ENCODE results near the gene PIEZO2.

PIEZO2 gene

GRCh38 chr18:10895976-10896375, 253.4 kb downstream of the PIEZO2 start:
- no peaks in the 10 kb centered on the region for H3K9me3 ChIP-seq
- no peak overlapping the region for H3K9ac ChIP-seq
- no peaks in the 10 kb centered on the region for H3K27me3 ChIP-seq
- no peaks in the 10 kb centered on the region for H4K20me1 ChIP-seq
- H3K4me2 ChIP-seq = peak overlapping the region; percentile 71
- H3K4me3 ChIP-seq = no peak overlapping the region
- no peaks in the 10 kb centered on the region for H3K36me3 ChIP-seq
- peaks cover 42% of the 10 kb centered on the region for H3K4me1 ChIP-seq
- no peak overlapping the region for H3K27ac ChIP-seq
- no peak for TF ChIP-seq Cebpa-rat (IDR thresholded peaks at IDR 0.05)

GRCh38 chr18:10894501-10894900, 254.9 kb downstream of the PIEZO2 start:
- Histone ChIP-seq H3K27me3 (no peaks in the 10 kb centered on the region), H3K27ac (no peak overlapping the region), H3K36me3 (no peaks in the 10 kb centered on the region), H3K9me3 (no peaks in the 10 kb centered on the region), H3K9ac (no peak overlapping the region), H3K4me2 (no peak overlapping the region), H4K20me1 (no peaks in the 10 kb centered on the region), H3K4me3 (no peak overlapping the region), H3K4me1 (peaks cover 42% of the 10 kb centered on the region)
- TF ChIP-seq Cebpa-rat (IDR thresholded peaks at IDR 0.05) = no peak

- Histone ChIP-seq H4K20me1 (no peaks in the 10 kb centered on the region), H3K27me3 (no peaks in the 10 kb centered on the region), H3K9ac (no peak overlapping the region), H3K4me2 (no peak overlapping the region), H3K4me3 (no peak overlapping the region), H3K36me3 (no peaks in the 10 kb centered on the region), H3K27ac (no peak overlapping the region), H3K4me1 (peaks cover 39% of the 10 kb centered on the region), H3K9me3 (no peaks in the 10 kb centered on the region)
- TF ChIP-seq Cebpa-rat (IDR thresholded peaks at IDR 0.05) = no peak
Measured at GRCh38 chr18:10893761-10894160, 255.6 kb downstream of the PIEZO2 start.

GRCh38 chr18:10893196-10893595, 256.2 kb downstream of the PIEZO2 start:
- Histone ChIP-seq H3K27ac (no peak overlapping the region), H3K27me3 (no peaks in the 10 kb centered on the region)

GRCh38 chr18:10892786-10893185, 256.6 kb downstream of the PIEZO2 start:
- H3K36me3 ChIP-seq = no peaks in the 10 kb centered on the region
- H4K20me1 ChIP-seq = no peaks in the 10 kb centered on the region
- H3K9ac ChIP-seq = no peak overlapping the region
- no peaks in the 10 kb centered on the region for H3K9me3 ChIP-seq
- no peaks in the 10 kb centered on the region for H3K27me3 ChIP-seq
- no peak overlapping the region for H3K4me2 ChIP-seq
- no peak overlapping the region for H3K4me3 ChIP-seq
- TF ChIP-seq Cebpa-rat (IDR thresholded peaks at IDR 0.05) = no peak
- peaks cover 29% of the 10 kb centered on the region for H3K4me1 ChIP-seq
- H3K27ac ChIP-seq = no peak overlapping the region

More at GRCh38 chr18:10893196-10893595, 256.2 kb downstream of the PIEZO2 start:
- Histone ChIP-seq H3K9ac (no peak overlapping the region), H3K4me3 (no peak overlapping the region), H3K4me2 (no peak overlapping the region), H3K36me3 (no peaks in the 10 kb centered on the region), H3K9me3 (no peaks in the 10 kb centered on the region), H4K20me1 (no peaks in the 10 kb centered on the region), H3K4me1 (peaks cover 33% of the 10 kb centered on the region)
- no peak for TF ChIP-seq Cebpa-rat (IDR thresholded peaks at IDR 0.05)

GRCh38 chr18:10890022-10890421, 259.3 kb downstream of the PIEZO2 start:
- no peak overlapping the region for H3K9ac ChIP-seq
- H3K4me2 ChIP-seq = no peak overlapping the region
- H3K9me3 ChIP-seq = no peaks in the 10 kb centered on the region
- TF ChIP-seq Cebpa-rat (IDR thresholded peaks at IDR 0.05) = no peak
- H3K4me3 ChIP-seq = no peak overlapping the region
- H3K27ac ChIP-seq = no peak overlapping the region
- no peaks in the 10 kb centered on the region for H4K20me1 ChIP-seq
- H3K4me1 ChIP-seq = 0 out of 2 replicates have a peak, but pooled peaks cover 11% of the 10 kb centered on the region
- H3K36me3 ChIP-seq = no peaks in the 10 kb centered on the region
- no peaks in the 10 kb centered on the region for H3K27me3 ChIP-seq

GRCh38 chr18:10878703-10879102, 270.7 kb downstream of the PIEZO2 start:
- no peaks in the 10 kb centered on the region for H3K4me1 ChIP-seq
- H3K27me3 ChIP-seq = no peaks in the 10 kb centered on the region
- H3K9ac ChIP-seq = no peak overlapping the region
- no peak for TF ChIP-seq Cebpa-rat (IDR thresholded peaks at IDR 0.05)
- no peak overlapping the region for H3K4me2 ChIP-seq
- H4K20me1 ChIP-seq = no peaks in the 10 kb centered on the region
- H3K36me3 ChIP-seq = no peaks in the 10 kb centered on the region
- H3K9me3 ChIP-seq = no peaks in the 10 kb centered on the region
- H3K4me3 ChIP-seq = no peak overlapping the region
- H3K27ac ChIP-seq = no peak overlapping the region

GRCh38 chr18:10877987-10878386, 271.4 kb downstream of the PIEZO2 start:
- H3K36me3 ChIP-seq = no peaks in the 10 kb centered on the region
- H3K4me1 ChIP-seq = no peaks in the 10 kb centered on the region
- no peaks in the 10 kb centered on the region for H3K9me3 ChIP-seq
- H3K9ac ChIP-seq = no peak overlapping the region
- no peak for TF ChIP-seq Cebpa-rat (IDR thresholded peaks at IDR 0.05)
- H3K4me3 ChIP-seq = no peak overlapping the region
- H3K27me3 ChIP-seq = no peaks in the 10 kb centered on the region
- H3K27ac ChIP-seq = no peak overlapping the region
- H3K4me2 ChIP-seq = no peak overlapping the region
- H4K20me1 ChIP-seq = no peaks in the 10 kb centered on the region

- H3K9ac ChIP-seq = no peak overlapping the region
- no peaks in the 10 kb centered on the region for H3K27me3 ChIP-seq
- H3K4me1 ChIP-seq = no peaks in the 10 kb centered on the region
- no peaks in the 10 kb centered on the region for H3K9me3 ChIP-seq
- no peak overlapping the region for H3K27ac ChIP-seq
- H3K4me2 ChIP-seq = no peak overlapping the region
- no peak overlapping the region for H3K4me3 ChIP-seq
- H4K20me1 ChIP-seq = no peaks in the 10 kb centered on the region
- TF ChIP-seq Cebpa-rat (IDR thresholded peaks at IDR 0.05) = no peak
- H3K36me3 ChIP-seq = no peaks in the 10 kb centered on the region
Measured at GRCh38 chr18:10875811-10876210, 273.6 kb downstream of the PIEZO2 start.

GRCh38 chr18:10872304-10872703, 277.1 kb downstream of the PIEZO2 start:
- H3K27ac ChIP-seq = no peak overlapping the region
- no peaks in the 10 kb centered on the region for H3K4me1 ChIP-seq
- H3K27me3 ChIP-seq = no peaks in the 10 kb centered on the region
- H3K9me3 ChIP-seq = no peaks in the 10 kb centered on the region
- H3K4me2 ChIP-seq = no peak overlapping the region
- no peak for TF ChIP-seq Cebpa-rat (IDR thresholded peaks at IDR 0.05)
- H3K36me3 ChIP-seq = no peaks in the 10 kb centered on the region
- no peaks in the 10 kb centered on the region for H4K20me1 ChIP-seq
- H3K9ac ChIP-seq = no peak overlapping the region
- H3K4me3 ChIP-seq = no peak overlapping the region

GRCh38 chr18:10864722-10865121, 284.6 kb downstream of the PIEZO2 start:
- Histone ChIP-seq H3K27me3 (no peaks in the 10 kb centered on the region), H3K9ac (no peak overlapping the region), H3K36me3 (no peaks in the 10 kb centered on the region), H3K4me3 (no peak overlapping the region), H3K4me2 (no peak overlapping the region), H3K27ac (no peak overlapping the region), H3K4me1 (no peaks in the 10 kb centered on the region), H3K9me3 (peaks cover 12% of the 10 kb centered on the region), H4K20me1 (no peaks in the 10 kb centered on the region)
- TF ChIP-seq Cebpa-rat (IDR thresholded peaks at IDR 0.05) = no peak
